DMS53 treated with DMSO at 0.1 percent for 48 hours (cell line): ENCODE data around the gene KDM3B.
"Not testable (repeated sequence)": the region's sequence is repeated elsewhere in the genome, so short reads cannot be mapped to it uniquely, and the experiment has no call there.

ENCODE experiments used
- DNase-seq: peaks from one replicate; lab custom pipeline; 2025; ENCODE audit not compliant: unreplicated experiment; lab: John Stamatoyannopoulos, UW

KDM3B gene

GRCh38 chr5:138391859-138392386, 39.4 kb downstream of the KDM3B start:
- DNase-seq = no peak

GRCh38 chr5:138402640-138403039, 50.2 kb downstream of the KDM3B start:
- no peak for DNase-seq

- DNase-seq = no peak
Measured at GRCh38 chr5:138408023-138408422, 55.5 kb downstream of the KDM3B start.

- DNase-seq = not testable (repeated sequence)
Measured at GRCh38 chr5:138410996-138411640, 58.6 kb downstream of the KDM3B start.

- DNase-seq = no peak
Measured at GRCh38 chr5:138418444-138418843, 66.0 kb downstream of the KDM3B start.

- no peak for DNase-seq
Measured at GRCh38 chr5:138425079-138425478, 72.6 kb downstream of the KDM3B start.

GRCh38 chr5:138435943-138436342, 83.5 kb downstream of the KDM3B start:
- no peak for DNase-seq

- DNase-seq = no peak
Measured at GRCh38 chr5:138438003-138438723, 85.7 kb downstream of the KDM3B start.

- peak; percentile 29 for DNase-seq
Measured at GRCh38 chr5:138438724-138439476, 86.4 kb downstream of the KDM3B start, which contains the start of gene REEP2. TSS of gene REEP2 (plus strand) at chr5:138439057. CDS start at chr5:138439209, 152 bp downstream.

GRCh38 chr5:138439477-138440158, 87.1 kb downstream of the KDM3B start:
- no peak for DNase-seq

GRCh38 chr5:138440159-138441073, 87.9 kb downstream of the KDM3B start:
- DNase-seq = no peak

GRCh38 chr5:138441221-138441620, 88.7 kb downstream of the KDM3B start:
- no peak for DNase-seq

GRCh38 chr5:138444078-138444773, 91.7 kb downstream of the KDM3B start:
- DNase-seq = no peak

- no peak for DNase-seq
Measured at GRCh38 chr5:138444774-138445546, 92.5 kb downstream of the KDM3B start.

- DNase-seq = no peak
Measured at GRCh38 chr5:138445547-138446271, 93.2 kb downstream of the KDM3B start.

- DNase-seq = no peak
Measured at GRCh38 chr5:138448070-138448469, 95.6 kb downstream of the KDM3B start.

GRCh38 chr5:138448481-138449398, 96.3 kb downstream of the KDM3B start:
- DNase-seq = no peak
